NCI-H2196 treated with DMSO at 0.1 percent for 48 hours (cell line): ENCODE results near the gene STAT3.
"Not testable (repeated sequence)": the region's sequence is repeated elsewhere in the genome, so short reads cannot be mapped to it uniquely, and the experiment has no call there.

Experiments
- DNase-seq: peaks from one replicate; lab custom pipeline; 2025; ENCODE audit not compliant: unreplicated experiment; lab: John Stamatoyannopoulos, UW

The STAT3 gene

GRCh38 chr17:42386777-42387657, 1.2 kb downstream of the STAT3 start:
- DNase-seq: no peak

GRCh38 chr17:42381898-42382297, 6.3 kb downstream of the STAT3 start:
- no peak for DNase-seq

GRCh38 chr17:42380935-42381334, 7.3 kb downstream of the STAT3 start:
- no peak for DNase-seq

GRCh38 chr17:42378959-42379594, 9.2 kb downstream of the STAT3 start:
- no peak for DNase-seq

GRCh38 chr17:42378359-42378958, 9.8 kb downstream of the STAT3 start:
- DNase-seq: no peak

GRCh38 chr17:42373896-42374295, 14.3 kb downstream of the STAT3 start:
- no peak for DNase-seq

GRCh38 chr17:42372142-42372541, 16.1 kb downstream of the STAT3 start:
- DNase-seq: no peak

GRCh38 chr17:42368797-42369561, 19.3 kb downstream of the STAT3 start:
- not testable (repeated sequence) for DNase-seq

GRCh38 chr17:42368310-42368709, 19.9 kb downstream of the STAT3 start:
- not testable (repeated sequence) for DNase-seq

GRCh38 chr17:42366176-42367023, 21.8 kb downstream of the STAT3 start:
- DNase-seq: not testable (repeated sequence)

- no peak for DNase-seq
Observed at GRCh38 chr17:42365136-42365535, 23.1 kb downstream of the STAT3 start.

- no peak for DNase-seq
Observed at GRCh38 chr17:42363767-42364585, 24.3 kb downstream of the STAT3 start.

GRCh38 chr17:42363231-42363630, 25.0 kb downstream of the STAT3 start:
- DNase-seq: no peak

GRCh38 chr17:42362245-42362961, 25.8 kb downstream of the STAT3 start:
- no peak for DNase-seq

- DNase-seq: no peak
Observed at GRCh38 chr17:42361781-42362186, 26.5 kb downstream of the STAT3 start.

- DNase-seq: not testable (repeated sequence)
Observed at GRCh38 chr17:42360388-42360787, 27.9 kb downstream of the STAT3 start.

- no peak for DNase-seq
Observed at GRCh38 chr17:42359133-42359532, 29.1 kb downstream of the STAT3 start.

GRCh38 chr17:42358434-42358833, 29.8 kb downstream of the STAT3 start:
- no peak for DNase-seq
